CD4-positive, alpha-beta T cell (primary cell): ENCODE measurements around the gene CD9. TPM values are rescaled to one million over a fixed set of nuclear protein-coding genes. Genes with fewer than 3 reads are reported as not detected.
"Not testable (repeated sequence)": the region's sequence is repeated elsewhere in the genome, so short reads cannot be mapped to it uniquely, and the experiment has no call there.

Experiments
- ATAC-seq: fragments of 200-7000 bp; cut with Tn5 transposase; one replicate; pipeline ENCODE4 v1.10.0; 2022; ENCODE audit warnings: mild to moderate bottlenecking; ENCODE audit not compliant: poor library complexity
- CTCF ChIA-PET: fragments of 350-600 bp; sonication (Branson Sonifier 250); formaldehyde crosslinking; loops from one replicate; lab custom pipeline; 2021; ENCODE audit warnings: antibody characterized with exemption, inconsistent platforms; lab: Charles Lee
- POLR2A ChIA-PET: fragments of 350-600 bp; sonication (Branson Sonifier 250); formaldehyde crosslinking; loops from one replicate; lab custom pipeline; 2021; ENCODE audit warnings: antibody characterized with exemption, inconsistent platforms; lab: Charles Lee
- DNase-seq, 14 experiments: peaks; one replicate each; pipeline ENCODE4 v3.0.0-alpha.2; 2013 to 2020; ENCODE audit warnings: mixed read lengths in 2 of 14
- H3K27ac ChIP-seq, 2 donors: one replicate each; pipeline versions ENCODE4 v1.5.1 to v1.7.0; 2013; ENCODE audit warnings: low read length in 2 of 2, low read depth in 1 of 2, mild to moderate bottlenecking in 1 of 2
- H3K27me3 ChIP-seq, 2 experiments: 1 replicate in 1 of 2; 2 replicates in 1 of 2; pipeline versions ENCODE4 v1.6.1 to v1.7.0; 2013; ENCODE audit warnings: low read length in 2 of 2, control low read depth in 1 of 2, mild to moderate bottlenecking in 1 of 2, moderate library complexity in 1 of 2; ENCODE audit not compliant: insufficient read depth in 2 of 2, control insufficient read depth in 1 of 2
- H3K36me3 ChIP-seq: one replicate; pipeline ENCODE4 v1.6.1; 2013; ENCODE audit warnings: low read length, control low read depth; ENCODE audit not compliant: insufficient read depth
- H3K4me1 ChIP-seq: one replicate; pipeline ENCODE4 v1.6.1; 2013; ENCODE audit warnings: low read length, control low read depth; ENCODE audit not compliant: insufficient read depth
- H3K4me3 ChIP-seq: one replicate; pipeline ENCODE4 v1.5.1; 2013; ENCODE audit warnings: mild to moderate bottlenecking, low read length, moderate library complexity
- H3K9me3 ChIP-seq, 2 experiments: 1 replicate in 1 of 2; 2 replicates in 1 of 2; pipeline versions ENCODE4 v1.6.1 to v1.7.0; 2013; ENCODE audit warnings: low read length in 2 of 2, mild to moderate bottlenecking in 2 of 2, control low read depth in 1 of 2, moderate library complexity in 1 of 2; ENCODE audit not compliant: control insufficient read depth in 1 of 2, insufficient read depth in 1 of 2
- H3K27ac Mint-ChIP-seq: one replicate; pipeline ENCODE4 v1.8.0; 2020; ENCODE audit warnings: mixed read lengths
- H3K27me3 Mint-ChIP-seq: one replicate; pipeline ENCODE4 v1.8.0; 2021; ENCODE audit warnings: mixed read lengths
- H3K36me3 Mint-ChIP-seq: one replicate; pipeline ENCODE4 v1.8.0; 2021; ENCODE audit warnings: low read depth, mixed read lengths
- H3K4me1 Mint-ChIP-seq: one replicate; pipeline ENCODE4 v1.8.0; 2021; ENCODE audit warnings: low read depth, mixed read lengths
- H3K4me3 Mint-ChIP-seq: one replicate; pipeline ENCODE4 v1.8.0; 2020; ENCODE audit warnings: mild to moderate bottlenecking, mixed read lengths
- H3K9me3 Mint-ChIP-seq: one replicate; pipeline ENCODE4 v1.8.0; 2020; ENCODE audit warnings: mixed read lengths
- intact Hi-C, 2 experiments: fragments of 100-400 bp; cut with DNase I in 1 of 2; cut with micrococcal nuclease in 1 of 2; formaldehyde crosslinking; loops; one replicate each; pipeline versions ENCODE4 v1.15.1 to v1.9.0; 2023 to 2025; cut with DNase I, micrococcal nuclease
- total RNA-seq, 174 experiments: library from RNA in 2 of 174; stranded (reverse) in 2 of 174; gene quantifications; one replicate each; pipeline ENCODE4 v1.2.3 and lab custom pipeline; 2021 to 2026
- TF ChIP-seq, protein P1 (sequence below): fragments of 200-600 bp; IDR thresholded peaks from one replicate; pipeline ENCODE4 v1.8.0; 2022; ENCODE audit warnings: antibody characterized with exemption, mild to moderate bottlenecking

Gene CD9
- total RNA-seq, 2 experiments from 2014 or later: 0.36 to 0.66 TPM

DNA sequence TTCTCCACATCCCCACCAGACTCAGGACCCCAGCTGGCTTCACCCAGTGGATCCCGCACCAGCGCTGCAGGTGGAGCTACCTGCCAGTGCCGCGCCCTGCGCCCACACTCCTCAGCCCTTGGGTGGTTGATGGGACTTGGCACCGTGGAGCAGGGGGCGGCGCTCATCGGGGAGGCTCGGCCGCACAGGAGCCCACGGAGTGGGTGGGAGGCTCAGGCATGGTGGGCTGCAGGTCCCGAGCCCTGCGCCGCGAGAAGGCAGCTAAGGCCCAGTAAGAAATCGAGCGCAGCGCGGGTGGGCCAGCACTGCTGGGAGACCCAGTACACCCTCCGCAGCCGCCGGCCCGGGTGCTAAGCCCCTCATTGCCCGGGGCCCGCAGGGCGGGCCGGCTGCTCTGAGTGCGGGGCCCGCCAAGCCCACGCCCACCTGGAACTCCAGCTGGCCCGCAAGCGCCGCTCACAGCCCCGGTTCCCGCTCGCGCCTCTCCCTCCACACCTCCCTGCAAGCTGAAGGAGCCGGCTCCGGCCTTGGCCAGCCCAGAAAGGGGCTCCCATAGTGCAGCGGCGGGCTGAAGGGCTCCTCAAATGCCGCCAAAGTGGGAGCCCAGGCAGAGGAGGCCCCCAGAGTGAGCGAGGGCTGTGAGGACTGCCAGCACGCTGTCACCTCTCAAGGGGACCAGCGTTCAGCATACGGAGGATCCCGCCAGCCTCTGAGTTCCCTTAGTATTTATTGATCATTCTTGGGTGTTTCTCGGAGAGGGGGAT is 9.3 kb upstream of the CD9 start:
- H3K36me3 Mint-ChIP-seq, H3K27ac Mint-ChIP-seq, H3K4me1 Mint-ChIP-seq, intact Hi-C loops, DNase-seq, H3K4me3 ChIP-seq, H3K4me3 Mint-ChIP-seq, POLR2A ChIA-PET, H3K36me3 ChIP-seq, H3K27ac ChIP-seq, CTCF ChIA-PET, H3K27me3 ChIP-seq, ATAC-seq, H3K9me3 Mint-ChIP-seq, H3K4me1 ChIP-seq, H3K9me3 ChIP-seq: not testable (repeated sequence)
- H3K27me3 Mint-ChIP-seq: peaks cover 28% of the 10 kb centered on the region

DNA sequence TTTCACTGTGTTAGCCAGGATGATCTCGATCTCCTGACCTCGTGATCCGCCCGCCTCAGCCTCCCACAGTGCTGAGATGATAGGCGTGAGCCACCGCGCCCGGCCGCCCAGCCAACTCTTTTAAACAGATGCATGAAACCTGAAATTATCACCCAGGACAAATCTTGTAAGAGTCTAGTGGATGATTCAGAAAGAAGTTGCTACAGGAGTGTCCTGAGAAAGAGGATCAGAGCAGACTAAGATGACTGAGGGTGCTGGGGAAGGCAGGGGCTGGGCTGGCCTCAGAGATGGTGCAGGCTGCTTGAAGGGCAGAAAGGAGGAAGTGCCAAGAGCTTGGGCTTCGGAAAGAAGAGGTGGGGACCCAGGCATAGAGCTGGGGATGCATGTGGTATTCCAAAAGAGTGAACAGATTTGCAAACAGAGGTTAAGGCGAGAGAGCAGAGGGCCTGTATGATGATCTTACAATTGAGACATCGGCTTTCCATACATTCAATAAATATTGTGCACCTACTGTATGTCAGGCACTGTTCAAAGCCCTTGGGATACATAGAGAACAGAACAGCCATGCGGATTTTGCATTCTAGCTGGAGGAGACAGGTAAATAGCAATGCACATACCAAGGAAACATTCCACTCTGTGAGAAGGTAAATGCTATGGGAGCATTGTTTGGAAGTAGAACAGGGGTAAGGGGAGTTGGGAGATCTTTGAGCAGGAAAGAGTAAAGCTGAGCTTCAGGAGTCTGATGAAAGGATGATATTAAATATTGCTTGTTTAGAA is 7.4 kb upstream of the CD9 start:
- intact Hi-C loops: no loop called here
- POLR2A ChIA-PET: no interaction called here
- TF ChIP-seq, protein P1, sequence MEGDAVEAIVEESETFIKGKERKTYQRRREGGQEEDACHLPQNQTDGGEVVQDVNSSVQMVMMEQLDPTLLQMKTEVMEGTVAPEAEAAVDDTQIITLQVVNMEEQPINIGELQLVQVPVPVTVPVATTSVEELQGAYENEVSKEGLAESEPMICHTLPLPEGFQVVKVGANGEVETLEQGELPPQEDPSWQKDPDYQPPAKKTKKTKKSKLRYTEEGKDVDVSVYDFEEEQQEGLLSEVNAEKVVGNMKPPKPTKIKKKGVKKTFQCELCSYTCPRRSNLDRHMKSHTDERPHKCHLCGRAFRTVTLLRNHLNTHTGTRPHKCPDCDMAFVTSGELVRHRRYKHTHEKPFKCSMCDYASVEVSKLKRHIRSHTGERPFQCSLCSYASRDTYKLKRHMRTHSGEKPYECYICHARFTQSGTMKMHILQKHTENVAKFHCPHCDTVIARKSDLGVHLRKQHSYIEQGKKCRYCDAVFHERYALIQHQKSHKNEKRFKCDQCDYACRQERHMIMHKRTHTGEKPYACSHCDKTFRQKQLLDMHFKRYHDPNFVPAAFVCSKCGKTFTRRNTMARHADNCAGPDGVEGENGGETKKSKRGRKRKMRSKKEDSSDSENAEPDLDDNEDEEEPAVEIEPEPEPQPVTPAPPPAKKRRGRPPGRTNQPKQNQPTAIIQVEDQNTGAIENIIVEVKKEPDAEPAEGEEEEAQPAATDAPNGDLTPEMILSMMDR: no peak

DNA sequence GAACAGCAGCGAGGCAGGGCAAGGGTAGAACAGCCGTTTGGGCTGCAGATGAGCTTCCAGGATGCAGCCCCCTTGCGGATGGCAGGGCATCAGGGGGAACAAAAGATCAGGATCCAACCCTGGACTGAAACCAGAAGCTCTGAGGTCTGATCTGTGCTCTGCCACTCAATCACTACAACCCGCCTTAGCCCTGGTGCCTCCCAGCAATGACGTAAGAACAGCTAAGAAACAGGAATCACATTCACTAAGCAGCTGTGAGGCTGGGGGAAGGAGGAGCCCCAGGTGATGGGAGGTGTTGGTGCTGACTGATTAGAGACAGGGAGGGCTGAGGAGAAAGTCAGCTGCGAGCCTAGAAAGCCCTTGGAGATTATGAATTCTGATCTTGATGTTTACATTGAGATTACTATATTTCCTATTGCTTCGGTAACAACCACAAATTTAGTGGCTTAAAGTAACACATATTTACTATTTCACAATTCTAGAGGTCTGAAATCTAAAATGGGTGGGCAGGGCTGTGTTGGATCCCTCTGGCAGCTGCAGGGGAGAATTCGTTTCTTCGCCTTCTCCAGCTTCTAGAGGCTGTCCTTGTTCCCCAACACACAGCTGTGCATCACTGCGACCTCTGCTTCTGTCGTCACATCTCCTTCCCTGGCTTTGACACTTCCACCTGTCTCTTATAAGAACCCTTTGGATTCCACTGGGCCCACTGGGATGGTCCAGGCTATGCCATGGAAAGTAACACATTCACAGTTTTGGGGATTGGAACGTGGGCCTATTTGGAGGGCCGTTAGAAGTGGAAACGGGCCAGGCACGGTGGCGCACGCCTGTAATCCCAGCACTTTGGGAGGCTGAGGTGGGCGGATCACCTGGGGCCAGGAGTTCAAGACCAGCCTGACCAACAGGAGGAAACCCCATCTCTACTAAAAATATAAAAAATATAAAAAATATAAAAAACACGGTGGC is 6.1 kb upstream of the CD9 start:
- intact Hi-C loops: no loop called here
- Histone ChIP-seq H3K4me1 (no peaks in the 10 kb centered on the region), H3K27me3 (no peaks in the 10 kb centered on the region), H3K4me3 (no peak overlapping the region), H3K27ac (no peak overlapping the region), H3K9me3 (no peaks in the 10 kb centered on the region), H3K36me3 (no peaks in the 10 kb centered on the region)
- H3K36me3 Mint-ChIP-seq: no peaks in the 10 kb centered on the region
- H3K9me3 Mint-ChIP-seq: no peaks in the 10 kb centered on the region
- peak; percentile 55 for ATAC-seq
- TF ChIP-seq, protein P1: no peak
- no peak overlapping the region for H3K27ac Mint-ChIP-seq
- H3K27me3 Mint-ChIP-seq: peaks cover 15% of the 10 kb centered on the region
- CTCF ChIA-PET: interaction anchor here (1.4 to 2.0 kb wide), 2 partner anchors 81 to 85 kb away, joined by 6 to 15 read pairs; no protein-coding TSS in a partner anchor
- peak in 2 of 14 experiments; percentile 36 to 40 for DNase-seq
- POLR2A ChIA-PET: interaction anchor here (0.7 kb wide), 1 partner anchor 25 kb away, joined by 3 read pairs; no protein-coding TSS in a partner anchor
- peaks cover 8% of the 10 kb centered on the region for H3K4me1 Mint-ChIP-seq
- no peak overlapping the region for H3K4me3 Mint-ChIP-seq

More for the DNA sequence above, 7.4 kb upstream of the CD9 start:
- H3K4me1 Mint-ChIP-seq: peaks cover 8% of the 10 kb centered on the region
- Histone ChIP-seq H3K36me3 (no peaks in the 10 kb centered on the region), H3K9me3 (no peaks in the 10 kb centered on the region), H3K4me3 (no peak overlapping the region), H3K27ac (no peak overlapping the region), H3K4me1 (no peaks in the 10 kb centered on the region), H3K27me3 (peaks cover 0 to 2% of the 10 kb centered on the region in 2 experiments)
- no peak for ATAC-seq
- H3K27ac Mint-ChIP-seq: no peak overlapping the region
- H3K9me3 Mint-ChIP-seq: no peaks in the 10 kb centered on the region
- CTCF ChIA-PET: no interaction called here
- no peaks in the 10 kb centered on the region for H3K36me3 Mint-ChIP-seq
- peak in 1 of 14 experiments; percentile 37 for DNase-seq
- no peak overlapping the region for H3K4me3 Mint-ChIP-seq
- H3K27me3 Mint-ChIP-seq: peaks cover 27% of the 10 kb centered on the region
